Stimulated activated CD8-positive, alpha-beta memory T cell treated with anti-CD3 and anti-CD28 coated beads, Interleukin-4, amount 100 ng/mL, for 48 hours (primary cell): Measurements from ENCODE around the gene SPOP.
"Not testable (repeated sequence)": the region's sequence is repeated elsewhere in the genome, so short reads cannot be mapped to it uniquely, and the experiment has no call there.

Source experiments
- DNase-seq: peaks from one replicate; pipeline ENCODE4 v3.0.0-alpha.2; 2020

Gene SPOP

DNA sequence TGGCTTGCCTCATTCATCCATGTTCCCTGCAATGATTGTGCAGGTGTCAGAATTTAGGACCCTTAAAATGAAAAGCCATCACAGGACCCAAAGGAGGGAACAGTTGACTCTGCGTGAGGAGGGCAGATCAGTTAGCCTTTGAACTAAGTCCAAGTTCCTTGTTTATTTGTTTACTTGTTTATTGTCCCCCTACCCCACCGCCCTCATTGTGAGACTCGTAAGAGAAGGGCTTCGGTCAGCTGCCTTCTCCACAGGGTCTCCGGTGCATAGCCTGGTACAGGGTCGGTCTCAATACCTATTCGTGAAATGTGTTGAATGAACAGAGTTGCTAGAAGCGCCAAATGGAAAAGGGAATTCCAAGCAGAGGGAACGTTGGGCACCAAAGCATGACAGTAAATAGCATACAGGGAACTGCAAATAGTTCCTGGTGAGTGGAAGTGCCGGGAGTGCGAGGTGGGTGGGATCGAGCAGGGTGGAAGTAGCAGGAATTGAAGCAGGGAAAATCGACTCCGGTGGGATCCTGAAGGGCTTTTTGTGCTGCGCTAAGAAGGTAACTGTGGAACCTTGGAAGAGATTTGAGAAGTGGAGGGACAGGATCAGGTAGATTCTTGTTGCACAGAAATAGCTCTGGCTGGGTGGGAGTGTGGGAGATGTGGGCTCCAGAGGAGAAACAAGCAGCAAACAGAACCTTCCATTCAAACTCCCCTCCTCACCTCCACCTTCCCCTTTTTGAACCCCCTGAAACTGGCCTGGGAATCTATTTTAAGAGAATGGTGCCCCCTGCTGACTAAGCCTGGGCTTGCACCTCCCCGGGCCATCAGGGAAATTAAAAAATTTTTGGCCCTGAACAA, 17.2 kb upstream of the SPOP start:
- peak; percentile 91 for DNase-seq

DNA sequence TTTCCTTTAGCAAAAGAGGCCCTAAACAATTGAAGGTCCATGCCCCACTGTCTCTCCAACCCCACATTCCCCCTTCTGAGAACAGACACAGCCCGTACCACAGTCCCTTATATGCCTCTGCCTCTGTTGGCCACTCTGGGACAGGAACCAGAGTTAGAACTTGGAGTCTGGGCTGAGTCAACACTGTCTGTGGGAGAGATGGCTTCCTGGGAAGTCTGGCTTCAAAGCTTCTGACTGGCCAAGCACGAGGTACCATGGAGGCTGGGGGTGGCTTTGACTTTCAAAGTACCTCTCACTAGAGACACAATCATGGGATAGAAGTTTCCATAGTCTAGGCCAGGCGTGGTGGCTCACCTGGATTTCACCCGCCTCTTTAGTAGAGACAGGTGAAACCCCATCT, 14.9 kb upstream of the SPOP start:
- DNase-seq, result no peak

DNA sequence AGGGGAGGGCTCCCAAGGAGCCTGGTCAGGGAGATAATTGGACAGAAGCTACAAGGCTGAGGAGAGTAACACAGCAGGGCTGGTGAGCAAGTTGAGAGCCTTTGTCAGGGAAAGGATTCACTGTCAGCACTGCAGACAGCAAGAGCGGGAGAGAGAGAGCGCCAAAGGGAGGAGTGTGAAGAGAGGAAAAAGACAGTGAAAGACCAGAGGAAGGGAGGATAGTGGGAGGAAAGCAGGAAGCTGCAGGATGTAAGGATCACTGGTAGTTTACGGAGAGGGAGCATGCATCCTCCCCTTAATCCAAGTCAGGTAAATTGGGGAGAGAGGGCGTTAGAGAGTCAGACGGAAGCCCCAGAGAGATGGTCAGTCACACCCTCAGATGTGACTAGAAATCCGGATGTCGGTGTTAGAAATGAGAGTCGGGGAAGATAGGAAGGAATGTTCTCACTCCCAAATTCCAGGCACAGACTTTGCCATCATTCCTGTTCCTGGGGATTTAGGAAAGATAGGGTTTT, 13.8 kb upstream of the SPOP start:
- DNase-seq, result no peak

DNA sequence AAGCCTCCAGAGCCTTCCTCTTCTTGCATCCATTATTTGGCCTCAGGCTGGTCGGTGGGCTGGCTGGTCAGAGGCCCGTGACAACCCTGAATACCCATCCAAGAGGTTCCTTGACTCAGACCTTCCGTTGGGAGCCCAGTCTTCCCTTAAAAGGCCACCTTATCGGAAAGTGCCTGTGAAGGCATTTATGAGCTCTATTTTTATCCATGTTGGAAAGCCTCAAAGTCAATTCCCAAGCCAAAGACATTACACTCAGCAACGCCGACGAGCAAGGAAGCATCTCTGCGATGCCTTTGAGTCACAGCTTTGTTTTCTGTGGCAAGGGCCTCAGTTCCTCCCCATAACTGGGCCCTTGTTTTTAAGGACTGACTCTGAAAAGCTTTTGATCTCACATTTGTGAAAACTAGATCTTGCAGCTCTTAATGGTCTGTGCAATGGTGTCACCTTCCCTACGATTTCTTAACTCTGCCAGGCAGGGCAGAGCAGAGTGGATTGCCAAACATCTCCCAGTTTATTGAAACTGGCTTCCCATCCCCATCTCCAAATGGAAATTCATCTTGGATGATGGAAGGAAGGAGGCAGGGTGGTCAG, 13.3 kb upstream of the SPOP start:
- no peak for DNase-seq

DNA sequence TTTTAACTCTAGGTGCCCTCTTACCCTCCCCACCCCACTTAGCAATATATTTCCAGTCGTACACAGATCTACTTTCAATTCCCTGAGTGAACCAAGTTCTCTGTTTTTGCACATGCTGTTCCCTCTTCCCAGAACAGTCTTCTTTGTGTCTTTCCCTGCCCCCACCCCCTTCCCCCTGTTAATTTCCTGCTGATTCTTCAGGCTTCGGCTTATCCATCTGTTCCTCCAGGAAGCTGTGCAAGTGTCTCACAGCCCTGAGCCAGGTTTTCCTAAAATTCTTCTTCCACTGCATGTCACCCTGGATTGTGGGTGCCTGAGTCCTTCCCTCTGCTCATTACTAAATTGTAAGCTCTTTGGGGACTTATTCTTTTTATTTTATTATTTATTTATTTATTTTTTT, 12.4 kb upstream of the SPOP start:
- DNase-seq, result no peak

DNA sequence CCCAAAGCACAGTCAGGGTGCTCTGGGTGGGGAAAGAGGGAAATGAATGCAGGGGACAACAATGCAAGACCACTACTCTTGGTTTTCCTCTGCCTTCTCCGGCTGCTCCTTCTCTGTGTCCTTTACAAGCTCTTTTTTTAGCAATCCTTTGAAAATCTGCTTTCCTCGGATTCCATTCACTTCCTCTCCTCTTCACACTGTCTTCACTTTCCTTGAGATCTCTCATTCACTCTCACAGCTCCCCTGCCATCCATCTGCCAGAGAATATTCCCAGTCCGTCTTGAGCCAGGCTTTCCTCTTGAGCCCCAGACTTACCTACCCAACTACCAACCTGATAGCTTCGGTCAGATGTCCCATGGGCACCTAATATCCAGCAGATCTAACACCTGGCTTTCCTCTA, 11.0 kb upstream of the SPOP start:
- DNase-seq, result no peak

DNA sequence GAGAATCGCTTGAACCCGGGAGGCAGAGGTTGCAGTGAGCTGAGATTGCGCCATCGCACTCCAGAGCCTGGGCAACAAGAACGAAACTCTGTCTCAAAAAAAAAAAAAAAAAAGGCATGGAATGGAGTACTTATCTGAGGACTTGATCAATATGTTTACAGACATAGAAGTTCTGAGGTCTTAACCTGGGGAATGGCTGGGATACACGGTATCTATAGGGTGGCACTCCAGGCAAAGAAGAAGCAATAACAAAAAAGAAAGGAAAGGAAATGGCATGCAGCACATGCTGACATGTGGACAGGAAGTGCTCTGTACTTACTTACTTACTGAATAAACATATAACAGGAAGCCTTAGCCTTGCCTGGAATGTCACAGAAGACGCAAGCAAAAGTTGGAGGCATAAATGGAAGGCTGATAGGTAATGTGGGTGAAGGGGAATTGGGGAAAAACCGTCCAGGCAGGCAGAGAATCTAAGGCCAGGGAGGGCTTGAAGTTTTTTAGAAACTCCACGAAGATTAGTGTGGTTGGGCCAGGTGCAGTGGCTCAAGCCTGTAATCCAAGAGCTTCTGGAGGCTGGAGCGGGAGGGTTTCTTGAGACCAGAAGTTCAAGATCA, 10.1 kb upstream of the SPOP start:
- no peak for DNase-seq

DNA sequence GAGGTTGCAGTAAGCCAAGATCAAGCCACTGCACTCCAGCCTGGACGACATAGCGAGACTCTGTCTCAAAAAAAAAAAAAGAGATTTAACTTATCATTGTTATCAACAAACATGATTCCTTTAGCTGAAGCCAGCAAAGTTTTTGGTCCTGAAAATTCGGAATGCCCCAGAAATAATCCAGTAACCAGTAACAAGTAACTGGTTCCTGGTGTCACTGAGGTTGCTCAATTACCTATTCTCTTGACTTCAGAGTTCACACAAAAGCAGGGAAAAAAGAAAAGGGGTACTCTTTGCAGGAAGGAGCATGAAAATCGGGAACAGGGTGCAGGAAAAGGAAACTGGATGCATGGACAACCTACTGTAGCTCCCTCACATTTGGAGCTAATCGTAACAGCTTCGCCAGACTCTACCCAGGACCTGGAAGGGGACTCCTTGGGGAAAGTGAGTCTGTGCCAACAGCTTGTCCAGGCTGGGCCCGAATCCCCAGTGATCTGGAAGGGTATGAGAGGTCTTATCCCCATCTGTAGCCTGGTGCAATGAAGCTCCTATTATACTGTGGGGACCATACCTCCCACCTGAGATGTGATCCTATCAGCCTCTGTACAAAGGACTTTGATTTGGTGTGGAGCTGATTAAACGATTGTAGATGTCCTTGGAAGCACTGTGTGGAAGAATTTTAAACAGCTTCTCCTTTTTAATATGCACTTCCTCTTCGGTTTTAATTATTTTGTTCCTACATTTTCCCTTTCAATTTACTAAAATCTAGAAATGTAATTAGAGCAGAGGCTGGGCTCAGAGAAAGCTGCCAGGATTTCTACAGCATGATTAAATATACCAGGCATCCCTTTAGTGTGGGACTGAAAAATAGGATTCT, 3.4 kb upstream of the SPOP start:
- no peak for DNase-seq

DNA sequence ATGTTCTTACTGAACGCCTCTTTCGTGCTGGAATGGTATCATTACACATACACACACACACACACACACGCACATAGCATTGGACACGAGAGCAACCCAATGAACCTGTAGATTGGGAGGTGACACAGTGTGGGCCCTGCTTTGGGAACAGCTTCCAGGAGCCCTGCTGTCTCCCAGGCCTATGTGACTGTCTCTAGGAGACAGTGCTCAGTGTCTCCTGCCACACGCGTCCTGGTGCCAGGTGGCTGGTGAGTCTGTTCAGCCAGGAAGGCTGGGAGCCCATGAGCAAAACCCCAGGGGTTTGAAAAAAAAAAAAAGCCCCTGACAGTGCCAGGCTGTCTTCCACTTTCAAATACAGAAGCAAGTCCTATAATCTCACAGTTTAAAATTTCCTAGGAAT, 2.4 kb upstream of the SPOP start:
- no peak for DNase-seq

DNA sequence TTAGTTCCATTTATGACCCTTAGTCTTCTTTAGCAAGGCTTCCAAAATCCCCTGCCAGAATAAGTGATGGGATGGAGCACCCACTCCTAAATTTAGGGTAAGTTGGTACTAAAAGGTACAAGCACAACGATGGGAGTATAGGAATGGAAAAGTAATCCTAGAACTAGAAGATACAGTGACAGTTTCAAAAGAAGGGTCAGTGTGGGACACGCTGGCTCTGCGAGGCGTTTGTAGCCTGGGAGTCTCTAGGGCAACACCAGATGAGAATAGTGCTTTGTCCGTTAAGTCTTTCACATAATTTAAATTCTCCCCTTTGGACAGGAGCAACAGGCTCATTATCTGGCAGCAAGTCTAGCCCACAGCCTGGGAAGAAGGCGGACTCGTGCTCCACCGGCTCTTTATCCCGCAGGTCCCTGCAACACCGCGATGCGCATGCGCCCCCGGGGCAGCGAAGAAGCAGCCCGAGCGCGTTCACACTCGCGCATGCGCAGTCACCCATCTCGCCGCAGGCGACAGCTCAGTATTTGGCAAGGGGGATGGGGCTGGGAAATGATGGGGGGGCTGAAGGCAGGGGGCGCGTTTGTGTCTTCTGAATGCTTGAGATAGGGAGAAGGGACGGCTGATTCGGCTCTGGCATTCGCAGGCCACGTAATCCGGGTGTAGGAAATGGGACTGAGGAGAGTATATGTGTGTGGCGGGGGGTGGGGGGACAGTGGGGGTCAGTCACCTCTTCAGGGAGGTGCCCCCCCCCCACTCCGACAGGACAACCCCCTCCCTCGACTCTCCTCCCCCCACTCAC, 564 bp downstream of the SPOP start:
- peak; percentile 97 for DNase-seq

DNA sequence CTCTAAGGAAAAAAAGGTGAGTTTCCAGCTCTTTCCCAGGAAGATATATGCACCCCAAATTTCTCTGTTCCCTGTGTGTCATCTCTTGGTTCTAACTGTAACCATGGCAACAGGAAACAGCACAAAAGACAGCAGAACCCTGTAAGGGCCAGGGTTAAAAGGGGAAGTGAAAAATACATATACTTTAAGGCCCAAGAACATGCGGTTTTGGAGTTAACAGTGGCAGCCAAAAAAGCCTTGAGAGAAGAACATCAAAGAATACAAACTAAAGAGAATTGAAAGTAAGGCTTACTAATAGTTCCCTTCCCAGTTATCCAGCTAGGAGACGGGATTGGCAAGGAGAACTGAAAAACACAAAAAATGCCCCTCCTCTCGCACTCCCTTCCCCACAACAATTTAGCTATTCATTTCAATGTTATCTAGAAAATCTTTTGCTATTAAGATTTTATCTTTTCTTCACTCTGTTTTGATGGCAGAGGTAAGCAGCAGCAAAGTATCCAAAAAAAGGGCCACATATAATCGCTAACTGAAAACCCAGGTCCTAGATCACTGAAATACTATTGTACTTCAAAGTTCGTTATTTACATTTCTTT, 1.5 kb downstream of the SPOP start:
- DNase-seq, result no peak

DNA sequence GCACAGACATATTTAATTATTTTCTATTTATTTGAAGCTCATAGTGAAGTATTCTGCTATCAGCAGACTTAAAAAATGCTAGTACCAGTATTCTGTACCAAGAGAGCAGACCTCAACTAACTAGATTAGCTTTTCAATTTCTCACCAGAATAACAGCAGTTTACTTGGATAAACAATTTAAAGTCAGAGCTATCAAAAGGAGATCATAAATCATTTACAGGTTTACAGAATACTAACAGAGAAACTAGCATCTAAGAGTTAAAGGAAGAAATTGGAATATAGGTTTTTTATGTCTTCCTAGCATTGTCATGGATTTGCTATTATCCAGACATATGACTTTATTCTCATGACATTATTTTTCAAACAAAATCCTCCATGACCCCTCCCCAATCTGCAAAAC, 3.4 kb downstream of the SPOP start:
- DNase-seq, result no peak

DNA sequence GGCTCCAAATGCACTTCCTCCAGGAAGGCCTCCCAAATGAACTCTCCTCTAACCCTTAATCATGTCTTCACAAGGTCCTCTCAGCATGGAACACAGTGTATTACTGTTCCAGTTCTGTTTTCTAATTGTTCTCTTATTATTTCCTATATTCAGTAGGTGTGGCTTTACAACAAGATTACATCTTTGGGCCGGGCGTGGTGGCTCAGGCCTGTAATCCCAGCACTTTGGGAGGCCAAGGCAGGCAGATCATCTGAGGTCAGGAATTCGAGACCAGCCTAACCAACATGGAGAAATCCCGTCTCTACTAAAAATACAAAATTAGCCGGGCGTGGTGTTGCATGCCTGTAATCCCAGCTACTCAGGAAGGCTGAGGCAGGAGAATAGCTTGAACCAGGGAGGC, 4.2 kb downstream of the SPOP start:
- not testable (repeated sequence) for DNase-seq

DNA sequence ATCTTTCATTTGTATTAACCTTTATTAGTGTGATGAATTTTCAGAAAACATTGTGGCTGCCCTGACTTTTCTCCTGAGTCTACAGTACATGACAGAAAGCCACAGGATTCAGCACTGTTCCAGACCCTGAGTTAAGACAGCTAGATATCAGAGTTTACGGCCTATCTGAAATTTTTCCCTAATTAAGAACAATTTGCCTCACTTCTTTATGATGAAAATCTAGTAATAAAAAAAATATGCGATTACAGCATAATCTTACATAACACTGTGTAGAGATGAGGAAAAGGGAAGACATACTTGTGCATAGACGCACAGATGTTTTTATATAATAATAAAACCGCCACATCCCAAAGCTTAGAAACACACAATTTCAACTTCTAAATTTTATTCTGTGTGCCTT, 7.3 kb downstream of the SPOP start:
- DNase-seq, result no peak

DNA sequence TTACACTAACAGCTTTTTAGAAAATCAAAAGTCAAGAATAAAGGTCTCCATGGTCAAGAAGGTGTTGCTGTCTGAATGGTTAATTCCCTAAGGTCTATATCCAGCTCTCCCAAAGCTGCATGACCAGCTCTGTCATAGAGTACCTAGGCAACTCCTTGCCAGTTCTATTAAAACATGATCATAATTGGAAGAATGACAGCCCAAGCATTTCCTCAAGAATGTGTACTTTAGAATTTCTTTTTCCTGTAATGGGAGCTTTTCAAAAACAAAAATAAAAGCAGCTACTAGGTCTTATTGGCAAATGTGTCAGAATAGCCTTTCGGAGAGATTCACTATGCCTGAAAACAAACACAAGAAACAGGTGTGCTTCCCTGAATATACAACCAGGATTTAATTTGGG, 7.9 kb downstream of the SPOP start:
- DNase-seq, result no peak

DNA sequence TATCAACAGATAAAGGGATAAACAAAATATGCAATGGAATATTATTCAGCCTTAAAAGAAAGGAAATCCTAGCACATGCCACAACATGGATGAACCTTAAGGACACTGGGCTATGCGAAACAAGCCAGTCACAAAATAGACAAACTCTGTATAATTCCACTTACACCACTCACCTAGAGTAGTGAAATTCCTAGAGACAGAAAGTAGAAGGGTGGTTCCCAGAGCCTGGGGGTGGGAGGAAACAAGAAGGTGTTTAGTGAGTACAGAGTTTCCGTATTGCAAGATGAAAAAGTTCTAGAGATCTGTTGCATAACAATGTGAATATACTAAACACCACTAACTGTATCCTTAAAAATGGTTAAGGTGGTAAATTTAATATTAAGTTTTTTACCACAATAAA, 10.0 kb downstream of the SPOP start:
- no peak for DNase-seq

DNA sequence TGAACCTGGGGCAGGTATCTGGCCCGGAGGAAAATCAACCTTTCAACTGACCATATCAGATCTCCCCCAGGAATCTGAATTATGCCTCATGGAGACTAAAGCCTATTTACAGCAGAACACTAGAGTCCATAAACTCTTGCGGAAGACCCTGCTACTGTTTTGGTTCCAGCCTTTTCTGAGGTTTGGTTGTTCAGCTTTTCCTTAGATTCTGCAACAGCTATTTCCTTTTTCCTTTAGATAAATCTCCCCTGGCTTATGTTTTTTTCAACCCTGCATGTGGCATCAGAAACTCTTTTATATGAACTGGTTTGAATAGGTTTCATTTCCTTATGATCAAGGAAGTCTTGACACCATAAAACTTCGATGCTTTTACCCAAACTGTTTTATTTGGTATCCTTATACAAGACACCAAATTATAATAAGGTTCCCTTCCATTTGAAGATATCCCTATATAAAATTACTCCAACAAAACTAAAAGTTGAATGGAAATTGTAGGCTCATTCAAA, 13.1 kb downstream of the SPOP start:
- no peak for DNase-seq

DNA sequence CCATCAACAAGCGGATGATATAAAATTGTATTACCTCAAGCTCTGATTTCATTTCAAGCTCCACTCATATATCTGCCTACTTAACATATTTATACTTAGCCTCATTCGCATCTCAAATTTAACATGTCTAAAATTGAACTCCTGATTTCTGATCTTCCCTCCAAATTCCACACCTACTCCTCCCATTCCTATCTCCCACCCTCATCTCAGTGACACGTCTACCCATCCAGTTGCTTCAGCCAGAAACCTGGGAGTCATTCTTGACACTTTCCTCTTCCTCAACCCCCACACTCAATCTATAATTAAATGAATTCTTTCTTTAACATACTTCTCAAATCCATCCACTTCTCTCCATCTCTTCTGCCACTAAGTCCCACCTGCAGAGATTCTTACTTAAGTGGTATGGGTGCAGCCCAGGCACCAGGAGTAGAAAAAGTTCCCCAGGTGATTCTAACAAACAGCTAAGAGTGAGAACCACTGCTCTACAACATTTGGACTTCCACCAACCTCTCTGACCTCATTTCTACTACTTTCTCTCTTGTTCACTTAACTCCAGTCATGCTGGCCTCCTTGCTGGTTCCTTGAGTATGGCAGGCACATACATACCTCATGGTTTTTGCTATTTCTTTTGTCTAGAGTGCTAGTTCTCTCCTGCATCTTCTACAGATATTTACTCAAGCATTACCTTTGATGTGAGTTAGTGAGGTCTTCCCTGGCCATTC, 18.1 kb downstream of the SPOP start:
- no peak for DNase-seq

DNA sequence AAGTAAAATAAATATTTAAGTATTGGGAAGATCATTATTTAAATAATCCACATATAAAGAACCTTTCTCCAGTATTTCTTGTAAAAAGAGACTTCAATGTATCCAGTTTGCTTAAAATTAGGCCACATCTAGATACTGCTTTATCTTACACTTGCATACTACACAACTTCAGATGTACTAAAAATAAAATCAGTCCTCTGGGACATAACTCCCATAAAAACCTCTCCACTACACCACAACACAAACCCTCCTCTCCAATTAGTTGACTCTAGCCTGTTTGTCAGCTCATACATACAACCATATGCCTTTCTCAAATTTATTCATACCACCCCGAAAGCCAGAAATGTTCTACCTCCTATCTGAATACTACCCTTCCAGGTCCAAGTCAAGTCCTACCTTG, 21.6 kb downstream of the SPOP start:
- DNase-seq, result no peak

DNA sequence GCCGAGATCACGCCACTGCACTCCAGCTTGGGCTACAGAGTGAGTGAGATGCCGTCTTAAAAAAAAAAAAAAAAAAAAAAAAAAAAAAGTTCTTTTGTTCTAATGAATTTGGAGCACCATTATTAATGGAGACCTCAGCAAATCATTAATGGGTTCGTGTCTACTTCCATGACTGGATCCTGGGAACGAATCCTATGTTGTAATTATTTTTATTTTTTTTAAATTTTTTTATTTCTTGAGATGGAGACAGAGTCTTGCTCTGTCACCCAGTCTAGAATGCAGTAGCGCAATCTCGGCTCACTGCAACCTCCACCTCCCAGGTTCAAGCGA, 30.7 kb downstream of the SPOP start:
- DNase-seq, result no peak
